H9 (cell line): ENCODE measurements around the gene DAPK1. TPM values are rescaled to one million over a fixed set of nuclear protein-coding genes. Genes with fewer than 3 reads are reported as not detected.

Source experiments
- DNase-seq: peaks from one replicate; pipeline ENCODE4 v3.0.0-alpha.2; 2017
- H2AFZ ChIP-seq: one replicate; pipeline ENCODE4 v1.6.1; 2013; ENCODE audit warnings: mild to moderate bottlenecking, low read length, control low read depth, moderate library complexity
- H2AK5ac ChIP-seq: 2 replicates; pipeline ENCODE4 v1.6.1; 2013; ENCODE audit warnings: low read length, control low read depth, mixed read lengths; ENCODE audit not compliant: insufficient read length
- H2BK120ac ChIP-seq: one replicate; pipeline ENCODE4 v1.6.1; 2013; ENCODE audit warnings: low read depth, mild to moderate bottlenecking, low read length, control low read depth, inconsistent platforms; ENCODE audit not compliant: poor library complexity, severe bottlenecking
- H2BK12ac ChIP-seq: 2 replicates; pipeline ENCODE4 v1.6.1; 2013; ENCODE audit warnings: low read length, control low read depth, mixed read lengths, low read depth; ENCODE audit not compliant: insufficient read length
- H2BK15ac ChIP-seq: 2 replicates; pipeline ENCODE4 v1.6.1; 2013; ENCODE audit warnings: low read depth, low read length, control low read depth
- H2BK20ac ChIP-seq: one replicate; pipeline ENCODE4 v1.6.1; 2013; ENCODE audit warnings: low read depth, mild to moderate bottlenecking, low read length, control low read depth, inconsistent platforms; ENCODE audit not compliant: poor library complexity, severe bottlenecking
- H2BK5ac ChIP-seq: 2 replicates; pipeline ENCODE4 v1.6.1; 2013; ENCODE audit warnings: low read length, control low read depth, mixed read lengths; ENCODE audit not compliant: insufficient read length
- H3K14ac ChIP-seq: 2 replicates; pipeline ENCODE4 v1.6.1; 2013; ENCODE audit warnings: low read length, control low read depth; ENCODE audit not compliant: insufficient read depth
- H3K18ac ChIP-seq: 2 replicates; pipeline ENCODE4 v1.6.1; 2013; ENCODE audit warnings: low read depth, mild to moderate bottlenecking, mixed read lengths, low read length, control low read depth; ENCODE audit not compliant: insufficient read length
- H3K23ac ChIP-seq: 2 replicates; pipeline ENCODE4 v1.6.1; 2013; ENCODE audit warnings: low read length, control low read depth, mixed read lengths, low read depth; ENCODE audit not compliant: insufficient read length
- H3K23me2 ChIP-seq: 2 replicates; pipeline ENCODE4 v1.6.1; 2013; ENCODE audit warnings: low read depth, mild to moderate bottlenecking, mixed read lengths, low read length, control low read depth; ENCODE audit not compliant: insufficient read length, poor library complexity, severe bottlenecking
- H3K27ac ChIP-seq: 2 replicates; pipeline ENCODE4 v1.5.1; 2013; ENCODE audit warnings: low read length, control low read depth, mixed read lengths, low read depth; ENCODE audit not compliant: insufficient read length
- H3K27me3 ChIP-seq: 2 replicates; pipeline ENCODE4 v1.6.1; 2013; ENCODE audit warnings: low read length, control low read depth, inconsistent platforms; ENCODE audit not compliant: insufficient read depth
- H3K4ac ChIP-seq: 2 replicates; pipeline ENCODE4 v1.6.1; 2013; ENCODE audit warnings: low read depth, mild to moderate bottlenecking, control low read depth, inconsistent platforms, low read length, moderate library complexity
- H3K4me1 ChIP-seq: 2 replicates; pipeline ENCODE4 v1.6.1; 2013; ENCODE audit warnings: low read length, control low read depth, inconsistent platforms; ENCODE audit not compliant: insufficient read depth
- H3K4me2 ChIP-seq: 2 replicates; pipeline ENCODE4 v1.6.1; 2013; ENCODE audit warnings: low read length, control low read depth, mixed read lengths; ENCODE audit not compliant: insufficient read length, insufficient read depth
- H3K56ac ChIP-seq: 2 replicates; pipeline ENCODE4 v1.6.1; 2013; ENCODE audit warnings: low read depth, mild to moderate bottlenecking, mixed read lengths, low read length, control low read depth; ENCODE audit not compliant: insufficient read length
- H3K79me1 ChIP-seq: 2 replicates; pipeline ENCODE4 v1.6.1; 2013; ENCODE audit warnings: low read depth, mild to moderate bottlenecking, moderate library complexity, low read length, control low read depth, inconsistent platforms; ENCODE audit not compliant: insufficient read depth, poor library complexity, severe bottlenecking
- H3K79me2 ChIP-seq: 2 replicates; pipeline ENCODE4 v1.6.1; 2013; ENCODE audit warnings: low read length, control low read depth, inconsistent platforms; ENCODE audit not compliant: insufficient read depth
- H3K9ac ChIP-seq: 2 replicates; pipeline ENCODE4 v1.6.1; 2013; ENCODE audit warnings: low read length, control low read depth, mixed read lengths; ENCODE audit not compliant: insufficient read length; ENCODE audit errors: extremely low read depth
- H3K9me3 ChIP-seq: one replicate; pipeline ENCODE4 v1.6.1; 2013; ENCODE audit warnings: low read depth, low read length, inconsistent platforms; ENCODE audit not compliant: control insufficient read depth
- H3T11ph ChIP-seq: one replicate; pipeline ENCODE4 v1.6.1; 2013; ENCODE audit warnings: mild to moderate bottlenecking, low read length, control low read depth, inconsistent platforms
- H4K20me1 ChIP-seq: one replicate; pipeline ENCODE4 v1.6.1; 2013; ENCODE audit not compliant: control insufficient read depth, insufficient read length, insufficient read depth
- H4K5ac ChIP-seq: 2 replicates; pipeline ENCODE4 v1.6.1; 2013; ENCODE audit warnings: low read depth, mild to moderate bottlenecking, mixed read lengths, low read length, control low read depth; ENCODE audit not compliant: insufficient read length
- H4K8ac ChIP-seq: replicated peaks from 2 replicates; pipeline ENCODE4 v1.6.1; 2013; ENCODE audit warnings: low read length, control low read depth, mixed read lengths, low read depth; ENCODE audit not compliant: insufficient read length
- H4K91ac ChIP-seq: 2 replicates; pipeline ENCODE4 v1.6.1; 2013; ENCODE audit warnings: low read depth, mild to moderate bottlenecking, moderate library complexity, mixed read lengths, low read length, control low read depth; ENCODE audit not compliant: insufficient read length
- H3K27ac Mint-ChIP-seq, 3 experiments: 2 replicates in 2 of 3; 3 replicates in 1 of 3; pipeline ENCODE4 v1.8.0; 2020 to 2021; ENCODE audit warnings: mixed read lengths in 3 of 3, mild to moderate bottlenecking in 1 of 3, moderate library complexity in 1 of 3
- H3K27me3 Mint-ChIP-seq: 2 replicates; pipeline ENCODE4 v1.8.0; 2021; ENCODE audit warnings: low read depth, mild to moderate bottlenecking, moderate library complexity, mixed read lengths
- H3K36me3 Mint-ChIP-seq, 3 experiments: 2 replicates in 2 of 3; 3 replicates in 1 of 3; pipeline ENCODE4 v1.8.0; 2020 to 2021; ENCODE audit warnings: low read depth in 3 of 3, mixed read lengths in 3 of 3; ENCODE audit not compliant: insufficient read depth in 1 of 3
- H3K4me1 Mint-ChIP-seq, 2 experiments: 2 replicates each; pipeline ENCODE4 v1.8.0; 2020; ENCODE audit warnings: mixed read lengths in 2 of 2
- H3K4me3 Mint-ChIP-seq, 2 experiments: 2 replicates in 1 of 2; 3 replicates in 1 of 2; pipeline ENCODE4 v1.8.0; 2020 to 2021; ENCODE audit warnings: mild to moderate bottlenecking in 2 of 2, mixed read lengths in 2 of 2, moderate library complexity in 1 of 2
- H3K9me3 Mint-ChIP-seq, 2 experiments: 2 replicates in 1 of 2; 3 replicates in 1 of 2; pipeline ENCODE4 v1.8.0; 2020; ENCODE audit warnings: mild to moderate bottlenecking in 2 of 2, mixed read lengths in 2 of 2, moderate library complexity in 1 of 2
- WGBS: extraction: QIAGEN DNeasy Blood & Tissue Kit; methylation state at CpG from one replicate; pipeline ENCODE4 v1.1.7; 2013; ENCODE audit warnings: missing lambda C conversion rate, low lambda C conversion rate, mixed read lengths; ENCODE audit not compliant: insufficient read length; ENCODE audit errors: extremely low coverage; 5-methylcytosine and 5-hydroxymethylcytosine counted together
- total RNA-seq: library from RNA; stranded (reverse); gene quantifications from 2 replicates; pipeline ENCODE4 v1.2.1, GENCODE V29; 2021
- TF ChIP-seq, protein P1 (sequence below): fragments of 200-600 bp; sonication (generic); conservative IDR thresholded peaks from 3 replicates; pipeline ENCODE4 v1.8.0; 2021; ENCODE audit warnings: antibody characterized with exemption, mild to moderate bottlenecking

Gene DAPK1
- total RNA-seq, 1 experiment from 2014 or later, result 79.4 TPM

DNA sequence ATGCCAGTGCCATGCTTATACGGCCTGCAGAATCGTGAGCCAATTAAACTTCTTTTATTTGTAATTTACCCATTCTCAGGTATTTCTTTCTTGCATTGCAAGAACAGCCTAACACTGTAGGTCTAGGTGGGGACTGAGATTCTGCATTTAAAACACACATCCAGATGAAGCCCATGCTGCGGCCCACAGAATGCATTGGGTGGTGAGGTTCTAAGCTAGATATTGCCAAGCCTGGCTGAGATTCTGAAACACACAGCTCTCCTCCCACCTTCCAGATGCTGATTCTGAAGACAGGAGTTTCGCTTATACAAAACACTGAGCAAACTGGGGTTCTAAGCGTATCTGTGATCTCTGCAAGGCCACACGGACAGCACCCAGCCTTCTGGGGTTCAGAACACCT lies 75.1 kb downstream of the DAPK1 start:
- Histone ChIP-seq H3K23me2 (no peaks in the 10 kb centered on the region), H2BK5ac (no peak overlapping the region), H3K18ac (no peak overlapping the region), H4K5ac (no peak overlapping the region), H4K91ac (no peak overlapping the region), H3K14ac (no peak overlapping the region), H4K20me1 (peaks cover 2% of the 10 kb centered on the region), H3K9me3 (no peaks in the 10 kb centered on the region), H3K4me1 (peaks cover 17% of the 10 kb centered on the region; the same call in 1 of the 2 replicates), H3K27me3 (no peaks in the 10 kb centered on the region), H3K23ac (no peak overlapping the region), H2BK12ac (no peak overlapping the region), H2AK5ac (no peak overlapping the region), H3K79me2 (peaks cover 4% of the 10 kb centered on the region; the same call in 1 of the 2 replicates), H3K9ac (no peak overlapping the region), H3T11ph (no peak overlapping the region), H3K56ac (no peak overlapping the region), H4K8ac (no peak overlapping the region), H3K27ac (no peak overlapping the region), H2BK20ac (no peak overlapping the region), H2AFZ (no peak overlapping the region), H2BK15ac (no peak overlapping the region), H3K4me2 (no peak overlapping the region), H3K79me1 (no peaks in the 10 kb centered on the region), H2BK120ac (no peak overlapping the region), H3K4ac (no peak overlapping the region)
- Mint-ChIP-seq H3K27me3 (no peaks in the 10 kb centered on the region), H3K36me3 (peaks cover 0 to 7% (median 6%) of the 10 kb centered on the region in 3 experiments; a peak in 3 of 7 replicates), H3K4me1 (peaks cover 51 to 53% of the 10 kb centered on the region in 2 experiments), H3K27ac (no peak overlapping the region; a peak in 1 of 7 replicates), H3K9me3 (no peaks in the 10 kb centered on the region), H3K4me3 (no peak overlapping the region)
- DNase-seq, result no peak
- TF ChIP-seq, protein P1, sequence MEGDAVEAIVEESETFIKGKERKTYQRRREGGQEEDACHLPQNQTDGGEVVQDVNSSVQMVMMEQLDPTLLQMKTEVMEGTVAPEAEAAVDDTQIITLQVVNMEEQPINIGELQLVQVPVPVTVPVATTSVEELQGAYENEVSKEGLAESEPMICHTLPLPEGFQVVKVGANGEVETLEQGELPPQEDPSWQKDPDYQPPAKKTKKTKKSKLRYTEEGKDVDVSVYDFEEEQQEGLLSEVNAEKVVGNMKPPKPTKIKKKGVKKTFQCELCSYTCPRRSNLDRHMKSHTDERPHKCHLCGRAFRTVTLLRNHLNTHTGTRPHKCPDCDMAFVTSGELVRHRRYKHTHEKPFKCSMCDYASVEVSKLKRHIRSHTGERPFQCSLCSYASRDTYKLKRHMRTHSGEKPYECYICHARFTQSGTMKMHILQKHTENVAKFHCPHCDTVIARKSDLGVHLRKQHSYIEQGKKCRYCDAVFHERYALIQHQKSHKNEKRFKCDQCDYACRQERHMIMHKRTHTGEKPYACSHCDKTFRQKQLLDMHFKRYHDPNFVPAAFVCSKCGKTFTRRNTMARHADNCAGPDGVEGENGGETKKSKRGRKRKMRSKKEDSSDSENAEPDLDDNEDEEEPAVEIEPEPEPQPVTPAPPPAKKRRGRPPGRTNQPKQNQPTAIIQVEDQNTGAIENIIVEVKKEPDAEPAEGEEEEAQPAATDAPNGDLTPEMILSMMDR, result no peak
- no CpG with 5 or more reads among the region's 6 CpGs for WGBS
